Hepatocyte (in vitro differentiated cells): Measurements from ENCODE around the gene GRID2. TPM values are rescaled to one million over a fixed set of nuclear protein-coding genes. Genes with fewer than 3 reads are reported as not detected.

ENCODE experiments used
- DNase-seq: peaks from one replicate; pipeline ENCODE4 v3.0.0-alpha.2; 2016; ENCODE audit warnings: low spot score
- H2AFZ ChIP-seq: fragments of 200-600 bp; sonication (generic); 2 replicates; pipeline ENCODE4 v1.6.0; 2016; ENCODE audit warnings: antibody characterized with exemption, mild to moderate bottlenecking
- H3K27ac ChIP-seq: fragments of 200-600 bp; sonication (generic); 2 replicates; pipeline ENCODE4 v1.5.1; 2016; ENCODE audit warnings: mild to moderate bottlenecking
- H3K27me3 ChIP-seq: fragments of 200-600 bp; sonication (generic); 2 replicates; pipeline ENCODE4 v1.6.1; 2016
- H3K36me3 ChIP-seq: fragments of 200-600 bp; sonication (generic); replicated peaks from 2 replicates; pipeline ENCODE4 v1.5.1; 2016; ENCODE audit warnings: low read depth; ENCODE audit not compliant: insufficient read depth
- H3K4me1 ChIP-seq: fragments of 200-600 bp; sonication (generic); 2 replicates; pipeline ENCODE4 v1.5.1; 2016; ENCODE audit warnings: mild to moderate bottlenecking, moderate library complexity; ENCODE audit not compliant: insufficient read depth
- H3K4me2 ChIP-seq: fragments of 200-600 bp; sonication (generic); 2 replicates; pipeline ENCODE4 v1.6.0; 2016
- H3K4me3 ChIP-seq: fragments of 200-600 bp; sonication (generic); 2 replicates; pipeline ENCODE4 v1.5.1; 2016; ENCODE audit warnings: mild to moderate bottlenecking
- H3K79me2 ChIP-seq: fragments of 200-600 bp; sonication (generic); 2 replicates; pipeline ENCODE4 v1.6.0; 2017; ENCODE audit warnings: mild to moderate bottlenecking
- H3K9me2 ChIP-seq: fragments of 200-600 bp; sonication (generic); replicated peaks from 2 replicates; pipeline ENCODE4 v1.6.0; 2017; ENCODE audit warnings: mild to moderate bottlenecking; ENCODE audit not compliant: insufficient read depth
- H3K9me3 ChIP-seq: fragments of 200-600 bp; sonication (generic); 2 replicates; pipeline ENCODE4 v1.5.1; 2016; ENCODE audit warnings: low read depth, mild to moderate bottlenecking
- H4K20me1 ChIP-seq: fragments of 200-600 bp; sonication (generic); 2 replicates; pipeline ENCODE4 v1.6.0; 2016; ENCODE audit warnings: mild to moderate bottlenecking; ENCODE audit not compliant: insufficient read depth, poor library complexity, severe bottlenecking
- EZH2 ChIP-seq: fragments of 200-600 bp; sonication (generic); IDR thresholded peaks from 2 replicates; pipeline ENCODE4 v1.6.1; 2016; ENCODE audit warnings: antibody characterized with exemption, mild to moderate bottlenecking, borderline replicate concordance
- EZH2phosphoT487 ChIP-seq: fragments of 200-600 bp; sonication (generic); IDR thresholded peaks from one replicate; pipeline ENCODE4 v1.6.1; 2018; ENCODE audit warnings: antibody characterized with exemption, mild to moderate bottlenecking, low read depth, moderate library complexity; ENCODE audit not compliant: unreplicated experiment, severe bottlenecking
- WGBS: methylation state at CpG from one replicate; pipeline ENCODE4 v1.1.6; 2016; ENCODE audit warnings: low lambda C conversion rate; ENCODE audit errors: missing lambda C conversion rate; 5-methylcytosine and 5-hydroxymethylcytosine counted together
- polyA plus RNA-seq: library from polyadenylated mRNA; unstranded; fragments of >200 nt; fragmentation: Nextera tagmentation; extraction: Ambion mirVana; gene quantifications from 2 replicates; pipeline ENCODE4 v1.2.1, GENCODE V29; 2016
- total RNA-seq: library from RNA; depleted of rRNA; stranded (reverse); fragments of >200 nt; gene quantifications from 2 replicates; pipeline ENCODE4 v1.2.3, GENCODE V29; 2014
- TF ChIP-seq, protein P1 (sequence below): fragments of 200-600 bp; sonication (generic); IDR thresholded peaks from 2 replicates; pipeline ENCODE4 v1.5.1; 2016; ENCODE audit warnings: antibody characterized with exemption, mild to moderate bottlenecking; ENCODE audit not compliant: poor library complexity

The GRID2 gene
- total and polyA plus RNA-seq, 2 experiments from 2014 or later, result 0.53 to 3.5 TPM

- Histone ChIP-seq H2AFZ (no peak overlapping the region), H3K9me2 (no peaks in the 10 kb centered on the region), H3K4me2 (no peak overlapping the region), H3K4me1 (no peaks in the 10 kb centered on the region), H3K4me3 (no peak overlapping the region), H3K79me2 (no peaks in the 10 kb centered on the region), H3K27ac (no peak overlapping the region), H3K36me3 (no peaks in the 10 kb centered on the region), H3K9me3 (no peaks in the 10 kb centered on the region), H3K27me3 (no peaks in the 10 kb centered on the region), H4K20me1 (no peaks in the 10 kb centered on the region)
- DNase-seq, result no peak
- 83% methylated on average over 6 of the region's 6 CpGs for WGBS
- TF ChIP-seq, protein P1, sequence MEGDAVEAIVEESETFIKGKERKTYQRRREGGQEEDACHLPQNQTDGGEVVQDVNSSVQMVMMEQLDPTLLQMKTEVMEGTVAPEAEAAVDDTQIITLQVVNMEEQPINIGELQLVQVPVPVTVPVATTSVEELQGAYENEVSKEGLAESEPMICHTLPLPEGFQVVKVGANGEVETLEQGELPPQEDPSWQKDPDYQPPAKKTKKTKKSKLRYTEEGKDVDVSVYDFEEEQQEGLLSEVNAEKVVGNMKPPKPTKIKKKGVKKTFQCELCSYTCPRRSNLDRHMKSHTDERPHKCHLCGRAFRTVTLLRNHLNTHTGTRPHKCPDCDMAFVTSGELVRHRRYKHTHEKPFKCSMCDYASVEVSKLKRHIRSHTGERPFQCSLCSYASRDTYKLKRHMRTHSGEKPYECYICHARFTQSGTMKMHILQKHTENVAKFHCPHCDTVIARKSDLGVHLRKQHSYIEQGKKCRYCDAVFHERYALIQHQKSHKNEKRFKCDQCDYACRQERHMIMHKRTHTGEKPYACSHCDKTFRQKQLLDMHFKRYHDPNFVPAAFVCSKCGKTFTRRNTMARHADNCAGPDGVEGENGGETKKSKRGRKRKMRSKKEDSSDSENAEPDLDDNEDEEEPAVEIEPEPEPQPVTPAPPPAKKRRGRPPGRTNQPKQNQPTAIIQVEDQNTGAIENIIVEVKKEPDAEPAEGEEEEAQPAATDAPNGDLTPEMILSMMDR, result no peak
- no peak for TF ChIP-seq EZH2phosphoT487
- no peak for TF ChIP-seq EZH2
Observed at GRCh38 chr4:92600638-92601037, 296.9 kb downstream of the GRID2 start.

DNA sequence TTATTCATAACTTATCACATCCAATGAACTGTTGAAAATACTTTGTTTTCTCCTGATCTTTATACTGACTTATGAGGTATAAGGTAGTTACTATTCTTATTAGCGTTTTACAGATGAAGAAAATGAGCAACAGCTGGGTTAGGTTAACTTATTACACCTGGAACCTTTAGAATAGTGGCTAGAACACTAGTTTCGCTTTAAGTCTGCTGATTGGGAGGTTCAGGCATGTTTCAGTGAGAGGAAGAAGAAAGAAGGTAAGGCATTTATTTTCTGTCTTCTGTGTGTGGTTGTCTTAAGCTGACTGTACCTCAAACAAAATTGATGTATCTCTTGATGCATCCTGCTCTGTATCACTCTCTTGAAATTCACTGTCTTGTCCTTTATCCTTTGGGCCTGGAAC lies 302.5 kb downstream of the GRID2 start:
- H3K27me3 ChIP-seq, result no peaks in the 10 kb centered on the region
- H3K79me2 ChIP-seq, result no peaks in the 10 kb centered on the region
- 84% methylated on average over 2 of the region's 2 CpGs for WGBS
- no peak for DNase-seq
- no peak overlapping the region for H3K27ac ChIP-seq
- H2AFZ ChIP-seq, result no peak overlapping the region
- no peak overlapping the region for H3K4me2 ChIP-seq
- no peaks in the 10 kb centered on the region for H3K36me3 ChIP-seq
- no peak overlapping the region for H3K4me3 ChIP-seq
- TF ChIP-seq, protein P1, result no peak
- TF ChIP-seq EZH2phosphoT487, result no peak
- no peak for TF ChIP-seq EZH2
- no peaks in the 10 kb centered on the region for H3K4me1 ChIP-seq
- H3K9me3 ChIP-seq, result no peaks in the 10 kb centered on the region
- H4K20me1 ChIP-seq, result no peaks in the 10 kb centered on the region
- no peaks in the 10 kb centered on the region for H3K9me2 ChIP-seq

- no peak for DNase-seq
- TF ChIP-seq EZH2phosphoT487, result no peak
- no peak for TF ChIP-seq EZH2
- TF ChIP-seq, protein P1, result no peak
- Histone ChIP-seq H3K9me2 (no peaks in the 10 kb centered on the region), H3K79me2 (no peaks in the 10 kb centered on the region), H3K4me3 (no peak overlapping the region), H3K4me2 (no peak overlapping the region), H3K27me3 (no peaks in the 10 kb centered on the region), H2AFZ (no peak overlapping the region), H3K27ac (no peak overlapping the region), H3K9me3 (no peaks in the 10 kb centered on the region), H3K4me1 (no peaks in the 10 kb centered on the region), H3K36me3 (no peaks in the 10 kb centered on the region), H4K20me1 (no peaks in the 10 kb centered on the region)
- WGBS, result 57% methylated on average over 1 of the region's 1 CpG
Observed at GRCh38 chr4:92615049-92615448, 311.3 kb downstream of the GRID2 start.

DNA sequence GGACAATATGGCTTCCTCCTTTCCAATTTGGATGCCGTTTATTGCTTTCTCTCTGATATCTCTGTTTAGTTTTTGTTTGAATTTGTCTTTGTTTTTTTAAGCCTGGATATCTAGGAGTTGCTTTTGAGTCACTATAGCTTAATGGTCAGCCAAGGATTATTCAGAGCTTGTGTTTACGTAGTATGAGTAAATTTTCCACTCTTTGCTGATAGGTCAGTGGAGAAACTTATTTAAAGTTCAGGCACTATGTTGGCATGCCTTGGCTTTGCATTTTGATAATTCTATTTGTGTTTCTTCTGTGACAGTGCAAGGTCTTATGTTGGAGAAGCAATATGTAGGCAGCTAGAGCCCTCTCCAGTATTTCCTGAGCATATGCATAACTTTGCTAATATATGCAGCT lies 315.2 kb downstream of the GRID2 start:
- H3K27me3 ChIP-seq, result no peaks in the 10 kb centered on the region
- no peak overlapping the region for H3K4me2 ChIP-seq
- H3K4me1 ChIP-seq, result no peaks in the 10 kb centered on the region
- no peaks in the 10 kb centered on the region for H3K9me2 ChIP-seq
- no peak overlapping the region for H2AFZ ChIP-seq
- no peaks in the 10 kb centered on the region for H3K79me2 ChIP-seq
- TF ChIP-seq EZH2phosphoT487, result no peak
- TF ChIP-seq, protein P1, result peak; percentile 4
- TF ChIP-seq EZH2, result no peak
- 61% methylated on average over 2 of the region's 2 CpGs for WGBS
- H4K20me1 ChIP-seq, result no peaks in the 10 kb centered on the region
- DNase-seq, result peak; percentile 6
- no peak overlapping the region for H3K4me3 ChIP-seq
- no peaks in the 10 kb centered on the region for H3K9me3 ChIP-seq
- no peaks in the 10 kb centered on the region for H3K36me3 ChIP-seq
- H3K27ac ChIP-seq, result no peak overlapping the region
